ENCODE data around the gene TBC1D2.

TBC1D2 gene

DNA sequence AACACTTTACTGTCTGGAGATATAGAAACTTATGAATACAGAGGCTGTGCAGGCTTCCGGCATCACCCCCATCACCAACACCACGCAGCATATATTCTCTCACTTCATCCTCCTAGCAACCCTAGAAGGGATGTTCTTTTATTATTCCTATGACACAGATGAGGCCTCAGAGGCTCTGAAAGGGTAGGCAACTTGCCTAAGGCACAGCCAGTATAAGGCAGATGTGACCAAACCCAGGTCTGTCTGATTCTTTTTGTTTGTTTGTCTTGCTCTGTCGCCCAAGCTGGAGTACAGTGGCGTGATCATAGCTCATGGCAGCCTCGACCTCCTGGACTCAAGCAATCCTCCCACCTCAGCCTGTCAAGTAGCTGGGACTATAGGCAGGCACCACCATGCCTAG lies 40.2 kb downstream of the TBC1D2 start:
- no peak for DNase-seq

DNA sequence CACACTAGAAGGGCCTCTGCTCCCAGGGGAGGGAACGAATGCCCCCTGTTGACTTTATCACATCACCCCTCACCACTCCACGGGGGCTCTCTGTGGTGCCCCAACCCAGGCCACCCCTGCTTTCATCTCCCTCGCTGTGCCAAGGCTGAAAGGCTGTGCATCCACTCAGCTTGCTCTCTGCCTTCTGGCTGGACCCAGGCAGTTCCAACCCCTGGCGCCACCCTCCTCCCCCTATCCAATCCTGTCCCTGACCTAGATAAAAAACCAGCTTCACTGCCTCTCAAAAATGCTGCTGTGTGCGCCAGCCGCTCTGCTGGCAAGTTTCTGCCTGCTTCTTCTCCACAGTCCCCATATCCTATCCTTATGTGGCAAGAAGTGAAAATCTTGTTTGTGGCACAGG lies 40.6 kb downstream of the TBC1D2 start:
- DNase-seq, result no peak

DNA sequence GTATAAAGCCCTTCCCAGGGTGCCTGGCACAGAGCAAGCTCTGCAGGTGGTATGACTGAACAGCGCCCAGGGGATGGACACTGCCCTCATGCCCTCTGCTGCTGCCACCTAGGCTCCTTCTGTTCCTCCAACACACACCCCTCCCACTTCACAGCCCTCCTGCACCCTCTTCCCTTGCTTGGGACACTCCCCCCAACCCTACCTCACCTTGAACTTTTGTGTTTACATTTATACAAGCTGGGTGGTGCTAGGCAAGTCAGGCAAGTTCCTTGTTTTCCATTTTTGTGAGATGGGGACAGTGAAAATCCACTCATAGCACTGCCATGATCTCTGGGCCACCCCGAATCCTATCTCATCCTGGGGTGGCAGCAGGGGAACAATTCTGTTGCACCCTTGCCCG lies 44.2 kb downstream of the TBC1D2 start:
- no peak for DNase-seq

DNA sequence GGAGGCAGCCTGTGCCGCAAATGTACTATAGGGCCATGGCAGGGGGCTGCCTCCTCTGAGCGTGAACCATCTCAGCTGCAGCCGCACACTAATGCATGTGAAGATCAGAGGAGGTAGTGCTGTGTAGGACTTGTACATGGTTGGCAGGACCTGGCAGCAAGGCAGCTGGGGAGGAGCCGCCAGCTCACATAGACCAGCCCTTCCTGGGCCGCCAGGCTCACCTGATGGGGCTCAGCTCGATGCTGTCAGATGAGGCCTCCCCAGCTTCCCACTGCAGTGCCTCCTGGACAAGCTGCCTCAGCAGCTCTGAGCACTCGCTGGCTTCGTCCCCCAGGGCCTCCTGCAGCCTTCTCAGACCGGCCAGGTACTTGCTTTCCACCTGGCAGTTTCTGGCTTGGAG lies 45.0 kb downstream of the TBC1D2 start:
- no peak for DNase-seq

DNA sequence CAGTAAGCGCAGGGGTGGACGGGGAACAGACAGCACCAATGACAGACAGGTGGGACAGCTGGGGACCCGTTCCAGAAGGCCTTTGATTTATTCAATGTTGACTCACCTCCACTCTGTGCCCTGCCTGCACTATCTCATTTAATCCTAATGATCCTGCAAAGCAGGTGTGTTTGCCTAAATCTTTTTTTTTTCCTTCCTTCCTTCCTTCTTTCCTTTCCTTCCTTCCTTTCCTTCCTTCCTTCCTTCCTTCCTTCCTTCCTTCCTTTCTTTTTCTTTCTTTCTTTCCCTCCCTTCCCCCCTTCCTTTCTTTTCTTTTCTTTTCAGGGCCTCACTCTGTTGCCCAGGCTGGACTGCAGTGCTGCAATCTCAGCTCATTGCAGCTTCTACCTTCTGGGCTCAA lies 45.9 kb downstream of the TBC1D2 start:
- no peak for DNase-seq

DNA sequence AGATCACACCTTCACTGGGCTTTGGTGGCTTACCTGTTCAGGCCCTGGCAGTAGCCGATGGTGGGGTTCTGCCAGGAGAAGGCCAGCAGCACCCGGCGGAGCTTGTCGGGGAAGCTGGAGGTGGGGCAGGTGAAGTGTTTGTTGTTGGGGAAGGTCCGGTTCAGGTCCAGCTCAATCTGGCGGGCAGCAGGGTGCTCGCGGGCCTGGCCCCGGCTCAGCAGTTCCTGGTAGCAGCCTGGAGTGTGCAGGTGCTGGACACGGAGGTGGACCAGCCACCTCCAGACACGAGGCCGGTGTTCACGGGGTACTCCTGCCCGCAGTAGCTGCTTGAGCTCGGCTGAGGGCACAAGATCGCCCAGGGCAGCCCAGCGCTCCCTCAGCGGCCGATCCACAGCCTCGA lies 46.8 kb downstream of the TBC1D2 start:
- DNase-seq, result no peak

DNA sequence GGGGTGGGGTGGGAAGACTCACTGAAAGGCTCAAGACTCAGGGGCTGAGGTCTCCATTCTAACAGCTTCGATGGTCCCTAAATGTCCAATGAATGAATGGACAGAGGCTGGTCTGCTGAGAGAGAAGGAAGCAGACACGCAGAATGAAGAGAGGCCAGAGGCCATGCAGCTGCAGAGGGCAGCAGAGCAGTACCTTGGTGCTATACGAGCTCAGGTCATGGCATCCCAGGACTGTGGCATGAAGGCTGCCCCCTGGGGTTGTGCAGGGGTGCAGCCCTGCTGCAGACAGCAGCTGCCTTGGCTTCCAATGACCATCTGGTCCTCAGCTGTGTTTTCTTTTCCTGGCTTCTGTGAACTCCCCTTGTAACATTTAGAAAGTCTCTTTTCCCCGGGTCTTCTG lies 47.8 kb downstream of the TBC1D2 start:
- no peak for DNase-seq

DNA sequence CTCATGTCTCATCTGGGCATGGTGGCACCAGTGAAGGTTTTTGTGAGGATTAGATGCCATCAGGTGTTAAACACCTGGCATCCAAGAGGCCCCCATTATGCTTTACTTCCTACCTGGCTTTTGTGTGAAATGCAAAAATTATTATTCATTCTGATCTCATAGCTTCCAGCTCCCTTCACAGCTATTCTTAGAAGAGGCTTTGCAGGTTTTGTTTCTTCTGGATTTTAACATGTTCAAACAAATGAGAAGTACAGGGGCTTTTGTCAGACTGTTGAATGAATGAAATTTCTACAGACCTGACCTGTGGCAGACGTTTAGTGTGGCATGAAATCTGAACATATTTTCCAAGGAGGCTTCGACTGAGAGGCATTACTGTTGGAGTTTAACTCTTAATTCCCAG lies 48.7 kb downstream of the TBC1D2 start:
- no peak for DNase-seq

DNA sequence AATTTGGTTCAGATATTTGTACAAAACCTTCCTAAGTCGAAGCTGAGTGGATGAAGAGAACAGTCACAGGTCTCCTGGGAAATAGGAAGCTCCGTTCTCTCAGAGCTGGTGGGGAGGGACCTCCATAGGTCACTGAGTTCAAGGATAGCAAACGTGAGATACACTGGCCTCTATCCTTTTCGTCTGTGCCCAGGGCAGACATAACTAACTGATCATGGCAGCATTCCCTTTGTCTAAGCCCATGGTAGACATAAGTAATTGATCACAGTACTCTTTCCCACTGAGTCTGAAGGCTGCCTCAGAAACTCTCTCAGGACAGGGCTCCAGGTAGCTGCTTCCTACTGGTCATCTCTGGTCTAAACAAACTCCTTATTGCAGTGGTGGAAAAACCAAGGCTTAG lies 50.8 kb downstream of the TBC1D2 start:
- DNase-seq, result no peak

DNA sequence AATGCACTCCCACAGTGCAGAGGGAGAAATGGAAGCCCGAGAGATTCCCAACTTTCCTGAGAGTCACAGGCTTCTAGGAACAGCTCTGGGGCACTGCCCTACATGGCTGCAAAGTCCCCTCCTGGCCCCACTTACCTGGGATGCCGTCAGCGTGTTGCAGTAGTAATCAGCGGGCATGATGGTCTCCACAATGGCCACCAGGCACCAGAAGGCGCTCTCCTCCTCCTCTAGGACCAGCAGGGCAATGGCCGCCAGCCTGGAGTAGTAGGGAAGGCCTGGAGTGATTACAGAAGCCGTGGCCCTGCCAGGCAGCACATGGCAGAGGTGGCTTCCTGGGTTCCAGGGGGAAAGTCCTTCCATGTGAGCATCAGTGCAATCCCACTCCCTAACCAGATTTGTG lies 52.3 kb downstream of the TBC1D2 start:
- DNase-seq, result no peak

DNA sequence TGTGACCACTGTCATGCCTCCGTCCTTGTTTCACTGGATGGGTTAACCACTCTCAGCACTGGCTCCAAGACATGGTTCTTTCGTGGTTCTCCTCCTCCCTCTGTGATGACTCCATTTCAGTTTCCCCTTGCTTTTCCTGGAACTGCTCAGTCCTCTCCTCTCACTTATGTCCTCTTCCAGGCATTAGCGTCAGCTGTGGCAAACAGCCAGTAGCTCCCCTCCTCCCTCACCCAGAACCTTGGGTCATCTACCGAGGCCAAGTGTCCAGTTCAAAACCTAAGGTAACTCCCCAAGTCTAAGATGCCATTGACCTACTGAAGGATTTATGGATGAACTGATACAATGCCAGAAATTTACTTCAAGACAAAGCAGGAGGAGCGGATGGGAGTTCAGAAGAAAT lies 53.2 kb downstream of the TBC1D2 start:
- no peak for DNase-seq

DNA sequence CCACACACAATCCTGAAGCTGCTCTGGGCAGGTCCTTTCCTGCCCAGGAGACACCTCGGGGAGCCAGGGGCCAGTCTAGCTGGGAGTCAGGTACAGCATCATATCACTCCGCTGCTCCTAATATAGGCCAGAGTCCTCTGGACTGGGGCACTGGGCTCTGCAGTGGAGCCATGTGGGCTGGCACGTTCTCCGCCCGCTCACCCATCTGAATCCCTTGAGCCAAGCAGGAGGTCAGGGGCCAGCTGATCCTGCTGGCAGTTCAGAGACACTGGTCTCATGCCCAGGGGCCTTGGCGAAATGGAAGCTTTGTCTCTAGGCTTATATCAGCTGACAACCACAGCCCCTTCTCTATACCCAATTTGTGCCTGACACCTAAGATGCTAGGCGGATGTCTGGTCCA lies 53.7 kb downstream of the TBC1D2 start:
- DNase-seq, result no peak

DNA sequence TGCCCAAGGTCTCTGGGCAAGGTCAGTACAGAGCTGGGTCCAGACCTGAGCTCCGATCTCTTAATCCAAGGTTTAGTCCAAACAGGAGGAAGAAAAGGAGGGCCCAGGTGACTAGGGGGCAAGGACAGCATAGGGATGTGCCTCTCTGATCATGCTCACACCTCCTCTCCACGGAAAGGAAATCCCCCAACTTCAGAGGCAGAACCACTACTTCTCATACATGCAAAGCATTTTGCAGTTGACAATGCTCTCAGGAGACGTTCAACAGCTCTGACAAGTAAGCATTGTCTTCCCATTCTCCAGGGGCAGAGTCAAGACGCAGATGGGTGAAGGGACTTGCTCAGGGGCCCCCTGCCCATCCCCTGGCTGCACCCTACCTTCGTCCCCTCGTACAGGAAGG lies 54.3 kb downstream of the TBC1D2 start:
- no peak for DNase-seq

DNA sequence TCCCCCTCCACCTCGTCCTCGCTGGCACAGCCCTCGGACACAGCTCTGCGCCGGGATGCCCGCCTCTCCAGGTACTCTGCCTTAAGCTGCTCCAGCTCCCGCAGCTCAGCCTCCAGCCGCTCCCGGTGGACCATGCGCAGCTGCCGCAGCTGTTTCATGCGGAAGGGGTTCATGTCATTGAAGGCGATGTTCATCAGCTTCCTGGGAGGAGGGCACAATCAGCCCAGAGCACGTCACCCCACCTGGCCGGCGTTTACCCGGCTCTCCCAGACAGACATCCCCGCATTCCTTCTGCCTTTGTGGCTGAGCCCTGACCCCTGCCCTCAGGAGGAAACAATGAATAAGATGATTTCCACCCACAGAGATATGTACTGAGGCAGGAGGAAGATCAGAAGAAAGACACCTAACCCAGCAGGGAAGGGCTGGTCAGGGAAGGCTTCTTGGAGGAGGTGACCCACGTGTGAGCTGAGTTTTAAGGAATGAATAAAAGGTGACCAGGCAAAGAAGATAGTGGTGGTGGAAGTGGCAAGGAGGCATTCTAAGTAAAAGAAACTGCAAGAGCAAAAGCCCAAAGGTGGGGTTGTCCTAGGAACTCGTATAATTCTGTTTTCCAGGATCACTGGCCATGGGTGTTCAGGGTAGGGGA lies 55.9 kb downstream of the TBC1D2 start:
- no peak for DNase-seq

DNA sequence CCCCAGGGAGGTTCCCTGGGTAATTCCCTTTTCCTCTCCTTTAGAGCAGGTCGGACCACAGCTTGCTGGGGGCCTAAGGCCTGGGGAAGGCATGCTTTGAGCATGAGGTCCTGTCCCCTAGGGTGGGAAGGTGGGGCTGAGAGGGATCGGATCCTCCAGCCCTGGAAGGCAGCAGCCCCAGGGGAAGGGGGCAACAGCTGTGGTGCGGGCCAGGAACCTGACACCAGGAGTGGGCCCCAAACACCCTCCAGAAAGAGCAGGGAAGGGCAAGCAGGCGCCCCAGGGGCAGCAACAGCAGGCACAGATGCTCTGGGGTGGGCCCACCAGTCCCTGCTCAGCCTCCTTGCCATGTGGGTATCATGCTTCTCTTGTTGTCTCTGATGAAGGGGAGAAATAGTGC lies 59.8 kb downstream of the TBC1D2 start:
- no peak for DNase-seq

DNA sequence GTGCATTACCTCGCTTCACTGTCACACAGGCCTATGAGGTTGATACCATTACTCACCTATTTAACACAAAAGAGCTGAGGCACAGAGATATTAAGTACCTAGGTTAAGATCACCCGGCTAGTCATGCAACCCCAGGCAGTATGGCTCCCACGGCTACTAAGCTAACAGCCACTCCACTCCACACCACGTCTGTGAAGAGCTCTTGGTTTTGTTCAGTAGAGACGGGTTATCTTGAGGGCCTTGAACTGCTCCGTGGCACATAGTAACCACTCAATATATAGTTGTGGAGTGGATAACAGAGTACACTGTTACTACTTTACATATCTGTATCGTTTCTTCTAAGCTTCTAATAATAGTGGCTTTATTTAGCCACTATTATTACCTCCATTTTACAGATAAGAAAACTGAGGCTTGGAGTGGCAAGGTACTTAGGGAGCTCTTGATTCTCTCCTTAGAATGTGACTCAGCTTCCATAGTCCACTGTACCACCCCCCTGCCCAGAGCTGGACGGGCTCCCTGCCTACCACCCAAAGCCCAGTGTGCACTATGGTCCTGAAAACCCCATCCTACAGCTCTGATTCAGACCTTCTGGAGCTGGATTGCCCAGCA lies 62.0 kb downstream of the TBC1D2 start:
- DNase-seq, result no peak

DNA sequence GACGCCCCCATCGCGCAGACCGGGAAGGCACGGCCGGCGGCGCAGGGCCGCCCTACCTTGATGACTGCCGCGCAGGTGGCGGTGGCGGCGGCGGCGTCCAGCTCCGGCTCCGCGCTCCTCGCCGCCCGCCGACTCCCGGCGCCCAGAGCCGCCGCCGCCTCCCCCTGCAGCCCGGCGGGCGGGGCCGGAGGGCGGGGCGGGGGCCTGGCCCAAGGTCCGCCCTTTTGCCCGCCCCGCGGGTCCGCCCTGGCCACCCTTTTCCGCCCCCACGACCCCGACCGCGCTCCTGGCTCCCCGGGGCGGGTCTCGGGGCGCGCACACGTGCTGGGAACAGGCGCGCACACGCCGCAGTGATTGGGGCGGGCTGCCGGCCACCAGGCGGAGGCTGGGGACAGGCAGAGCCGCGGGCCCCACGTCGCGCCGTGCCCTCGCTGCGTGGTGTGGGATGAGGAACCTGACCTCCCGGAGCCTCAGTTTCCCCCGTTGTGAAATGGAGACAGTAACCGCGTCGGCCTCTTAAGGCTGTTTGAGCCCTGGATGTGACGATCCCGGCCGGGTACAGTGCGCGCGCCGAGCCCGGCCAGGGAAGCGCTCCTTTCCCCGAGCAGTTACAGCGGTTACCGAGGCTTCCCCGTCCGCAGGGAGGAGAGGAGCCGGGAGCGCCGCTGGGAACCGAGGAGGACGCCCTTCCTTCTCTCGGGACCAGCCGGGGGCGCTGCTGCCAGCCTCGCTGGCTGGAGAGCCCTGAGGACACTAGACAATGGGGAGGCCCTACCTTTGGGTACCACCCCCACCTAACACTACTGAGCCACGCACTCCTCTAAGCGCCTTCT lies 62.7 kb downstream of the TBC1D2 start, which contains the start of gene CORO2A:
TSS of gene CORO2A (minus strand) at position 135 of the 833 bp plus-strand sequence. CDS start 34,977 bp downstream, outside the sequence.
- DNase-seq, result peak; percentile 75

DNA sequence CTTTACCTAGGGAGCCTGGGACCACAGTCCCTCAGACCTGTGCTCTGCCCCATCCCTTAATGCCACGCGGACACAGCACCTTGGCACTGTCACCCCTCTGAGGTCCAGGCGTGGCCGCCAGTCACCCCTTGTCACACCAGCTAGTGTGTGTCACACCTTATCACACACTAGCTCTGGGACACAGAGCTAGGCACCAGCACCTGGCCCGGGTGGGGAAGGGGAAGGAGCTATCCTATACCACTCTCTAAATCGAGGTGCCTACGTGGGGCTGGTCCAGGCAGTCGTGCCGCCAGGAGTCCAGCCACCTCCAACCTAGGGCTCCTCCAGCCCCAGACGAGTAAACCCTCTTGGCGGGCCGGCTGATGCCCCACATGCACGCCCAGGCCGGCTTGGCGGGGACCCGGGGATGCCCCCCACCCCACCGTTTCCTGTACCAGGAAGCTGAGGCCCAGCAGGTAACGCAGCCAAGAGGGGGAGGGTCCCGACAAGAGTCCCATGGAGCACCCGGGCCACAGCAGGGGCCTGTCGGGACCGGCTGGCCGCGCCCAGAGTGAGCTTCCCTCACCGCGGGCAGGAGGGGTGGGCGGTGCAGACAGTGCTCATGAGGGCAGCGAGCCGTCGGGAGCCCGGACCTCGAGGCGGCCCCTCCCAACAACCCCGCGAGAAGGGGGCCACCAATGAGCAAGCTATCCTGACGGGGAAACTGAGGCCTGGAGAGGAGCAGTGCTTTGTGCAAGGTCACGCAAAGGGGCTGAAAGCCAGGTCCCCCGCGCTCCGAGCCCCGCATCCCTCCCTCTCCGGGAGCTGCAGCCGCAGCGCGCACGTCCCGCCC lies 63.6 kb downstream of the TBC1D2 start:
- no peak for DNase-seq

DNA sequence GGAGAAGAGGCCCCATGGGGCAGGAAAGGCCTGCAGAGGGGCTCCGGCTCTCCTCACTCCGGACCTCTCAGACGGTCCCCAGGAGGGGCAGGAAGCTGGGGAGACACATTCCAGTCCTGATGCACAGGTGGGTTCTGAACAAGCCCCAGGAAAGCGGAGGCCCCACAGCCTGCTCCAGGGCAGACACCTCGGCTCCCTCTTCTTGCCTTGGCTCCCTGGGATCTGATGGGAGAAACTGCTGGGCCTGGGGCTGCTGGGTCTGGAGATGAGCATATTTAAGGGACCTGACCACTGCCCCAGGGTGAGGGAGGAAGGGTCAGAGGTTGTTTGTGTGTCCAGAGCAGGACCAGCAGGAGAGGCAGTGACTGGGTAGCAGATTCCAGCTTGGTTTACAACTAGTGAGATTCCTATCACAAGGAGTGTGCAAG lies 64.3 kb downstream of the TBC1D2 start:
- DNase-seq, result no peak

DNA sequence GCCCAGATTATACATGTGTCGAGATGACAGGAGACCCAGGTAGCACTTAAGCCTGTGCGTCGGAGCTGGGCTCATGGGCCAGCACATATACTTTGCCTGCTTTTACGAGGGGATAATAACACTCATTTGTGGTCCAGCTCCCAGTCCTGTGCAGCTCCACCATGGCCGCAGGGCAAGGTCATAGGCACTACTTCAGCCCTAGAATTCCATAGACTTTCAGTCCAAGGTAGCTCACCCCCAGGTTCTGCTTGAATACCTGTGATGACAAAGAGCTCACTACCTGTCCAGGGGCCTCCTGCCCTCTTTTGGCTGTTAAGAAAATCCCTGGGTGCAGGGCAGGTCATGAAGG lies 64.7 kb downstream of the TBC1D2 start:
- no peak for DNase-seq

DNA sequence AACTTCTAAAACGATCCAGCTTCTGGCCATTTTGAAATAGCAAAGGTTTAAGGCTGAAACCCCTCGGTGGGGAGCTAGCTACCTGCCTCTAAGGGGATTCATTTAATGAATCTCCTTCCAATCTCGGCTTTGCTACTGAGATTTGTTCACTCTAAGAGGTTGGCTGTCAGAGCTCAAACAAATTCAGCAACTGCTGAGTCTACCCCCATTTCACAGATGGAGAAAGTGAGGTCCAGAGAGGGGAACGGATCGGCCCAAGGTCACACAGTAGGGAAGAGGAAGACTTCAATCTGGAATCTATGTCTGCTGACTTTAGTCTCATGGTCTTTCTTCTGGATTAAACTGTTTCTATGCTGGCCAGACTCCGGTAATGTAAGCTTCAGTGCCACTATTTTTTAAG lies 66.0 kb downstream of the TBC1D2 start:
- no peak for DNase-seq

DNA sequence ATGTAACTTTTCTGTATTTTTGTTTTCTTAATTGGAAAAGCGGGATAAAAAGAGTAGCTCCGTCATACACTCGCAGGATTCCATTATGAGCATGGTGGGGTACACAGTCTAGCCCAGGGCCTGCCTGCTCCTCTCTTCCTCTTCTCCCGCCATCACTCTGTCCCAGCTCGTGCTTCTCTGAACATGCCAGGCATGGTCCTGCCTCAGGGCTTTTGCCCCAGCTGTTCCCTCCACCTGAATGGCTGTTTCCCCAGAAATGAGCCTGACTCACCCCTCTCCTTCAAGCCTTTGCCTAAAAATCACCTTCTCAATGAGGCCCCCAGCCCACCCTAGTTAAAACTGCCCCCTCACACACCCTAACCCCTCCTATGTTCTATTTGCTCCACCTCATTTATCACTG lies 67.5 kb downstream of the TBC1D2 start:
- DNase-seq, result no peak

DNA sequence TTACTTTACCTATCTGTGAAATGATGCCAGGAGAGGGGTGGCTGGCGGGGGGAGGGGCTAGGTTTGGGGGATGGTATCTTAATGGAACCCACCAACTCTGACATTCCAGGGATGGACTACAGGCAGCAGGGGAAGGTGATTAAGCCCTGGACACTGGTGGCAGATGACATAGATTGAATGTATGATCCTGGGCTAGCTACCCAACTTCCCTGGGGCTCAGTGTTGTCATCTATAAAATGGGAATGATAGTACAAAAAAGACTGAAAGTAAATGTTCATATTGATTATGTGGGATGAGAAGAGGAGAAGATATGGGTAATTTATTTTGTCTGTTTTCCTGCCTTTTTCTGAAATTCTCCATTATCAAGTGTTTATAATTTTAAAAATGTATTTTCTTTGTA lies 69.2 kb downstream of the TBC1D2 start:
- no peak for DNase-seq

Measured in CD4-positive, alpha-beta T cell treated with Interleukin-15 for 1 hour (primary cell).